Stimulated activated CD8-positive, alpha-beta memory T cell treated with anti-CD3 and anti-CD28 coated beads, Interleukin-2, amount 100 ng/mL, for 48 hours (primary cell): ENCODE measurements around the gene MOV10L1.
"Not testable (repeated sequence)": the region's sequence is repeated elsewhere in the genome, so short reads cannot be mapped to it uniquely, and the experiment has no call there.

Experiments
- DNase-seq, 2 donors: peaks; one replicate each; pipeline ENCODE4 v3.0.0-alpha.2; 2020; ENCODE audit warnings: low read depth in 2 of 2

MOV10L1 gene

GRCh38 chr22:50104141-50104544 lies 14.3 kb downstream of the MOV10L1 start:
- DNase-seq = no peak

- DNase-seq = no peak
Measured at GRCh38 chr22:50105208-50106100, 15.6 kb downstream of the MOV10L1 start.

GRCh38 chr22:50107529-50107928 lies 17.7 kb downstream of the MOV10L1 start:
- DNase-seq = no peak

- DNase-seq = no peak
Measured at GRCh38 chr22:50111056-50111455, 21.2 kb downstream of the MOV10L1 start.

DNA sequence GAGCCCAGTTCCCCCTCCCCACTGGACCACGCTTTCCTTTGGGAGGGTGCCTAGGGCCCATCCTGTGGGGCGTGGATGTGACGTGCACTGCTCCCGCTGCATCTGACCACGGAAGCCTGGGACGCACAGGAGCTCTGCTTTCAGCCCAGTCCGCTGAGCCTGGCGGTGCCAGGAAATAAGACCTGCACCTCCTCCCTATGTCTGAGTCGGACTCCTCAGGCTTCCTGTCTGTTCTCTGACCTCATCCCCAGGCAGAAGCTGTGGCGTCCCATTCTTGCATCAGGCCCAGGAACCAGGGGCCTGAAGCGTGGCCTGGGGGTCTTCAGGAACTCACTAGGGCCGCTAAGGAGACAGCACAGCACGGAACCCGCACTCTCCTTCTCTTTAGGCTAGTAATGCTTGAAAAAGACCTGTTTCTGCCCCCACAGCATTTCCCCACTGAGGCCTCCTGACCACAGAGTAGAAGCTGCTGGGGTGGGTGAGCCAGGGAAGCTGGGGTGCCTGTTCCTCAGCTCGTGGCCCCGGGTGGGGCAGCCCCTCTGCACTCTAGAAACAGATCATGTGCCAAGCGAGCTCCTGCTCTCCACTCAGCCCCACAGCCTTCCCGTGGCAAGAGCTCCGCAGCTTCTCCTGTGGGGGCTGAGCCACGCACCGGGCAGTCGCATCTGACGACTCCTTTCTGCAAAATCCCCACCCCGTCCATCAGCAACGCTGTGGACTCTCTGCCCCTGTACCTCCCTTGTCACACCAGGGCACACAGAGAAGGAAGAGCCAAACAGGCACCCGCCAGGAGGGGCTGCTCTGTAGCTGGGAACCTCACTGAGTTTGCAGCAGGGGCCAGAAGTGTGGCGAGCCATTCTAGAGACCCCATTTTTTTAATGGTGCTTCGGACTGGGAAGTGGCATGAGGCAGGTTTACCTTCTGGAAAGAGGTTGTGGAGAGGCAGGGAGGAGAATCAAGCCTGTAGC lies 22.6 kb downstream of the MOV10L1 start:
- DNase-seq = peak in 1 of 2 donors; percentile 23

DNA sequence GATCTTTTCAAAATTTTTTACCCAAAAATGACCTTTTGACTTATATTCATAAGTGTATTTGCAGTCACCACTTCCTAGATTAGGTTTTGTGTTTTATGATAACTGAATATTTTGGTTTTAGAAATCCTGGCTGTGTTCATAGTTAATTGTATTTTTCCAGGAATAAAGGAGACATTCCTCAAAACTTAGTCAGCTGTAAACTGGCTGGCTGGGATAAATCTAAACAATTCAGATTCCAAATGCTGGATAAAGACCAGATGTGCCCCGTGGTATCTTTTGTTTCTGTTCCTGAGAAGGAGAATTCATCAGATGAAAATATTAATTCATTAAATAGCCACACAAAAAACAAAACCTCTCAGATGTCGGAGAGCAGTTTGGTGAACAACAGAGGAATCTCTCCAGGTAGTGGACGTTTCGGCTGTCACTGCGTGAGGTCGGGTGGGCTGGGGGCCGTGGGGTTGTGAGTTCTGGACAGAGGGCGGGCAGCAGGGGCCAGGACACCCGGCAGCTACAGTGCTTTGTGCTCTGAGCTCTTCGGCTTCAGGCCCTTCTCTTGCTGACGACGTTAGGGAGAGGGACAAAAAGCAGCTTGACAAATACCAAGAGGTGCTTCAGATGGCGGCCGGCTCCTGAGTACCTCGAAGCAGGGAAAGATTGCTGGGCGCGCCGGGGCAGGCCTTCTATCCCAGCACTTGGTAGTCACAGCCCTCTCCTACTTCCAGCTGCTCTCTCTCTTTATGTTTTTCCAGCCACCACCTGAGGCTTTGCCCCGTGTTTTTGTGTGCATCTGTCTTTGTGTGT lies 24.6 kb downstream of the MOV10L1 start:
- no peak for DNase-seq

- no peak for DNase-seq
Measured at GRCh38 chr22:50115693-50116092, 25.9 kb downstream of the MOV10L1 start.

- DNase-seq = no peak
Measured at GRCh38 chr22:50117168-50117762, 27.5 kb downstream of the MOV10L1 start.

DNA sequence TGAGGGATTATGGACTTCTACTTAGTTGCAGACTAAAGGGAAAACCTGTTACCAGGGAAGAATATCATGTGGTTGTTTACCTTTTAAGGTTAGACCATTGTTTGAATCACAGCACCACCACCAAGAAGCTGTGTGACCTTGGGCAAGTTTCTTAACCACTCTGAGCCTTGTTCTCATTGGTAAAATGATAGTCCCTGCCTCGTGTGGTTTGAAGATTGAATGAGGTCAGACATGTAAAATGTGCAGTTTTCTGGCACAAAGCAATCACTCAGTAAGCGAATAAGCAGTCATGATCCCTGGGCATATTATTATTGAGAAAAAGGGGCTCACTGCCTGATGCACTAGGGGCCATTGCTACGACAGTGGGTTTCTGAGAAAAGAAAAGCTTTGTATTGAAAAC lies 28.3 kb downstream of the MOV10L1 start:
- no peak for DNase-seq

DNA sequence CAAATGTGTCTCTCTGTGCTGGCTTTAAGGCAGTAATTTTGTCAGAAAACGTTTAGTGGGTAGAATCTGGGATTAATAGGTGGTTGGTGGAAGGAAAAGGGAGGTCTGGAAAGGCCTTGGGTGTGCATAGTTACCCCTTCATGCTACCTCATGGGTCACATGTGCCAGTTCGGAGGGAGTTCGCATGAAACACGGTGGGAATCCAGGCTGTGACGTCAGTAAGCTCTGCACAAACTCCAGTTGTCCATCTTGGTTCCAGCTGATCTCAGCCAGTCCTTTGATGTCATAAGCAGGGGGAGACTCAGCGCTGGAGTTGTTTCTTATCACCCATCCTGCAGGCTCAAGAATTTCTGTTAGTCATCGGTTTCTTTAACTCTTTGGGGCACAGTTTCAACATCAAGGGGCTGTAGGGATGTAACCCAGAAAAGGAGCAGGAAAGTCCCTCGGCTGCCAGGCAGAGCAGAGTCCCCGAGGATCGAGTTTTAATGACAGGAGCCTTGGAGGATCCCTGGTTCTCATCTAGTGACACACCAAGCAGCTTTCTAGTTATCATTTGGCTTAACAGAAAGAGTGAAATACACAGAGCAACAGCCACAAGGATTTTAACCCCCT lies 28.9 kb downstream of the MOV10L1 start:
- DNase-seq = no peak

DNA sequence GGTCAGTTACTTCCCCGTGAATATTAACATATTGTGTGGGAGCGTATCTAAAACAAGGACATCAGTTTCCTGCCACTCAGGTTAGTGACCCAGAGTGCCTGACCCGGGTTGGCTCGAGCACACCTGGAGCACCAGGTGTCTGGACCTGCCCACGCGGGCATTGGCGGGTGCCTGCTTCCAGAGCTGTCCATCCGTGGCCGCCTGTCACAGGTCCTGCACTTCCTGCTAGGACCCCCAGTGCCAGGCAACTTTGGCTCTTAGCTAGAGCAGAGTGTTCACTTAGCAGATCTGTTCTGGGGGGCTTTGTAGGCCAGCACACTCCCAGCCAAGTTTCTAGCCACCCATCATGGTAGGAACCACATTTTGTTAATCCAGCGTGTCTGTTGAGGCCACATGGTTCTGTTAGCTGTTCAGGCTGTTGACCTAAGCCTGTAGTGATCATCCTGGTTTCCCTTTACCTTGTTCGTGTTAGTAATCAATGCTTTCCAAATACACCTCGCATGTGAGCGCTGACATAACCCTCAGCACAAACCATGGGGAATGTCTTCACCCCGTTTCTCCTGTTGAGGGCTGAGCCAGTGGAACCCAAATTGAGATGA lies 29.5 kb downstream of the MOV10L1 start:
- DNase-seq = no peak

DNA sequence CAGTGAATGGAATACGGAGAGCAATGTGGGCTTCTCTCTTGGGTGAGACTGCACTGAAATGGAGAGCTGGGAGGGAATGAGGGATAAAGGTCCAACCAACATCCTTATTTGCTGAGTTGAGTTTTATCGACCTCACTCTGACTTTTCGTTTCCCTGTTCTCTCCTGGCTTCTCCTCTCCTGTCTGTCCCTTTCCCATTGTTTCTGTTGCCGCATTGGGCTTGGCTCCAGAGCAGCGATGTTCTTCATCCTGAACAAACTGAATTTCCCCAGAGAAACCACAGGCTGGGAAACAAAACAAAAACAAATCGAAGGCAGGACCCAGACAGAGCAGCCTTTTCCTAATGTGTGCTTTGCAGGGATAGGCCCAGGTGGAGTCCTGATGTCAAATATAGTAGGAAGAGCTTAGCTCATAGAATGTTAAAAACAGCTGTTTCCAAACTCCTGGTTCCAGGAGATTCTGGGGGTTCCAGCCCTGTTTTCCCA lies 30.0 kb downstream of the MOV10L1 start:
- DNase-seq = no peak

DNA sequence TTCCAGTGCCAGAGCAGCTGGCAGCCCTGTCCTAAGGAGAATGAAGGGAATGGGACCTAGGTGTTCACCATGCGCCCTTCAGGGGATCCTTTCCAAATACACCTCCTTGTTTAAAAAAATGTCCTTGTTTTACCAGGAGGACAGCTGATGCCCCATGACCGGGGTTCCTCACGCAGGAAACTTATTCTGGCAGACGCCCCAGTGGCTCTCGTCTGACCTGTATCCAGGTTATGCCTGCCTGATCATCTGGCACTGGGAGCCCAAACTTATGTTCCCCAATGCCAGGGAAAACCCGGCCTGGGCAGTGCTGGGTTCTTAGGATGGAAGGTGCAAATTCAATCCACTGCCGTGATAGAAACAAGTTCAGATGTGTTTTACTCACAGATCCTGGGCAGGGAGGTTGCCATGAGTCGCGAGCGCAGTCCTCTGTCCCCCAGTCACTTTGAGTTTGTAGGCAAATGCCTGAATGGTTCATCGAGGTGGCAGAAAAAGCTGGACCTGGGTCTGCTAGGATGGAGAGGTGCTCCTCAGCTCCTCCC lies 31.5 kb downstream of the MOV10L1 start:
- no peak for DNase-seq

GRCh38 chr22:50123119-50123518 lies 33.3 kb downstream of the MOV10L1 start:
- DNase-seq = no peak

DNA sequence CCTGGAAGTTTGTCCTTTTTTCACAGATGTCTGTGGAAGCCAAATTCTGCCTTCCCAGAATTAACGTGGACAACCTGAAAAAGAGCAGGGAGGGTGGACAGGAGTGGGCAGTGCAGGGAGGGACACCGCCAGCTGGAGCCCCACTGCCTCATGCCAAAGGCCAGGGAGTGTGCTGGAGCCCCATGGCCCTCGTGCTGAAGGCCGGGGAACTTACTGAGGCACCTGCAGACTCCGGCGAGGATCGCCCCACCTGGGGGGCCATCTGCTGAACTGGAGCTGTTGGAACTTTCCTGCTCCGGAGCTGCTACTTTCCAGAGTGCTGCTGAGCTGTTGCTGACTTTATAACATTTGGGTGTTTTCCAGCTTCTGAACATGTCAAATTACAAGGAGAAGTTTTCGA lies 35.2 kb downstream of the MOV10L1 start:
- no peak for DNase-seq

DNA sequence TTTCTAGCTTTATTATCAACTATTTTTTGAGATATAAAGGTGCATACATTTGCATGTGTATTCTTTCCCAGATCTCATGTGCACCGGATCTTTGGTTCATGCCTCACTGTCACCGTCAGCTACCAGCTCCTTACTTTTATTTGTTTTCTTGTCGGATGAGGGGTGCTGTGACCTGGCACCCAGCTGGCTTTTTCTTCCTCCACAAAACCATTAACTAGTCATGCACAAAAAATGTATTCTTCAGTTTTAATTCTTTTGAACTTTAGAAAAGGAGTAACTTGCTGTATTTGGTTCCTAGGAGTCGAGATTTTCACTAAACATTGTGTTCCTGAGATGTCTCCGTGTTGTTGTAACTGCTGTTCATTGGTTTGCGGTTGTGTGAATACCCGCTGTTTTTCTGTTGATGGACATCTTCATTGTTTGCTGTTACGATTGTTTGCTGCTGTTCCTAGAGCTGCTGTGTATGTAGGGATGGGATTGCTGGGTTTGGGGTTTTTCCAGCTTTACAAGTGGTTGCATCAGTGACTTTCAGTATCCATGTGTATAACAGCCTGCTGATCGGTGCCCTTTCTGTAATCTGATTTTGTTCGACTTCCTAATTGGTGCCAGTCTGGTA lies 39.4 kb downstream of the MOV10L1 start:
- no peak for DNase-seq

DNA sequence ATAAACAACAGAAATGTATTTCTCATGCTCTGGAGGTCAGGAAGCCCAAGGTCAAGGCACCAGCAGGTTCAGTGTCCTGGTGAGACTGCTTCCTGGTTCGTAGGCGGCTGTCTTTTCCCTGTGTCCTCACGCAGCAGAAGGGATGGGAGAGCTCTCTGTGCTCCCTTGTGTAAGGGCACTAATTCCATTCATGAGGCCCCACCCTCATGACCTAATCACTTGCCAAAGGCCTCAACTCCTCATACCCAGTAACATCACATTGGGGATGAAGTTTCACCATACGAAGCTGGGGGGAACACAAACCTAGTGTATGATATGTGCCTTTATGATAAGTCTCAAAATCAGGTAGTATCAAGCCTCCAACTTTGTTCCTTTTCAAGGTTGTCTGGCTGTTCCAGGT lies 42.1 kb downstream of the MOV10L1 start:
- DNase-seq = no peak

GRCh38 chr22:50134481-50134880 lies 44.7 kb downstream of the MOV10L1 start:
- DNase-seq = no peak

- DNase-seq = no peak
Measured at GRCh38 chr22:50136581-50137015, 46.8 kb downstream of the MOV10L1 start.

- DNase-seq = not testable (repeated sequence)
Measured at GRCh38 chr22:50137277-50137676, 47.5 kb downstream of the MOV10L1 start.
